Inflammatory macrophage treated with lipopolysaccharide for 1 hour (primary cell): ENCODE results near the gene TLN1.

Source experiments
- DNase-seq, 2 donors: peaks; one replicate each; pipeline ENCODE4 v3.0.0-alpha.2; 2020 to 2022

TLN1 gene

GRCh38 chr9:35700942-35701341, 31.1 kb downstream of the TLN1 start:
- no peak for DNase-seq

GRCh38 chr9:35700031-35700430, 32.0 kb downstream of the TLN1 start:
- no peak for DNase-seq

- no peak for DNase-seq
These were observed 33.8 kb downstream of the TLN1 start for GRCh38 chr9:35698231-35698630.

GRCh38 chr9:35697486-35697885, 34.5 kb downstream of the TLN1 start:
- DNase-seq, result no peak

- DNase-seq, result peak in 1 of 2 donors; percentile 38
These were observed 35.3 kb downstream of the TLN1 start for GRCh38 chr9:35696520-35697215.

- no peak for DNase-seq
These were observed 36.0 kb downstream of the TLN1 start for GRCh38 chr9:35695943-35696401.

GRCh38 chr9:35691757-35692301, 40.2 kb downstream of the TLN1 start:
- no peak for DNase-seq

- DNase-seq, result peak; percentile 29 to 30
These were observed 40.7 kb downstream of the TLN1 start for GRCh38 chr9:35691334-35691650.

GRCh38 chr9:35690614-35691333, 41.2 kb downstream of the TLN1 start:
- peak; percentile 20 to 33 for DNase-seq

GRCh38 chr9:35690294-35690613, 41.7 kb downstream of the TLN1 start:
- DNase-seq, result no peak

- DNase-seq, result no peak
These were observed 42.3 kb downstream of the TLN1 start, which contains the start of gene TPM2 for GRCh38 chr9:35689542-35690293. Gene TPM2, minus strand, starts transcription at chr9:35689925. Its CDS starts 108 bp downstream, at chr9:35689817.

GRCh38 chr9:35688558-35689541, 43.1 kb downstream of the TLN1 start:
- DNase-seq, result peak; percentile 58 to 60

- DNase-seq, result no peak
These were observed 43.9 kb downstream of the TLN1 start for GRCh38 chr9:35687972-35688557.

GRCh38 chr9:35687306-35687705, 44.7 kb downstream of the TLN1 start:
- no peak for DNase-seq

GRCh38 chr9:35686222-35687203, 45.5 kb downstream of the TLN1 start:
- DNase-seq, result no peak

- no peak for DNase-seq
These were observed 46.5 kb downstream of the TLN1 start for GRCh38 chr9:35685506-35685905.

GRCh38 chr9:35684921-35685320, 47.1 kb downstream of the TLN1 start:
- DNase-seq, result no peak

- DNase-seq, result no peak
These were observed 48.7 kb downstream of the TLN1 start for GRCh38 chr9:35683323-35683722.

- DNase-seq, result no peak
These were observed 49.3 kb downstream of the TLN1 start for GRCh38 chr9:35682520-35683315.

GRCh38 chr9:35682051-35682450, 49.9 kb downstream of the TLN1 start:
- DNase-seq, result no peak
